ENCODE results near the gene LRRC8E.

- TF ChIP-seq CTCF (conservative IDR thresholded peaks at IDR 0.05) (no peak), EZH2 (IDR thresholded peaks at IDR 0.05; ENCODE audit: low read depth) (no peak)
These were observed 43.9 kb upstream of the LRRC8E start for GRCh38 chr19:7844405-7844804.
